ENCODE data around the gene ZRANB1. TPM values are rescaled to one million over a fixed set of nuclear protein-coding genes. Genes with fewer than 3 reads are reported as not detected.

The ZRANB1 gene
- total RNA-seq, 2 experiments from 2014 or later: 14.5 to 17.0 TPM

DNA sequence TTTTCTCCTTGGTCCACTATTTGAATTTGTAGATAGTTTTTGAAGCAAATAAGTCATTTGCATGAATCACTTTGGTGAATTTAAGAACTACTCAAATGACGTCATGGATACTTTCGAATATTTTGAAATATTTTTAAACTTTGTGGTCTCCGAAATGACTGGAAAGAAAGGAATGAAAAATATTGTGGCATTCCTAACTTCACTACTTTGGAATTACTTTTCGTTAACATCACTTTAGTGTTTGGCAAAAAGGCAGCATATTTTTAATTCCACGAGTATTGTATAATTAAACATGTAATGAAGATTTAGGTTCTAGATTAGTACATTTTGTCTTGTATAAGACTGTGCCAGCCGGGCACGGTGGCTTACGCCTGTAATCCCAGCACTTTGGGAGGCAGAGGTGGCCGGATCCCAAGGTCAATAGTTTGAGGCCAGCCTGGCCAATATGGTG lies 35.3 kb upstream of the ZRANB1 start:
- POLR2A ChIA-PET: interaction anchor here (1.0 kb wide), 1 partner anchor 10 kb away, joined by 6 read pairs; no protein-coding TSS in a partner anchor

DNA sequence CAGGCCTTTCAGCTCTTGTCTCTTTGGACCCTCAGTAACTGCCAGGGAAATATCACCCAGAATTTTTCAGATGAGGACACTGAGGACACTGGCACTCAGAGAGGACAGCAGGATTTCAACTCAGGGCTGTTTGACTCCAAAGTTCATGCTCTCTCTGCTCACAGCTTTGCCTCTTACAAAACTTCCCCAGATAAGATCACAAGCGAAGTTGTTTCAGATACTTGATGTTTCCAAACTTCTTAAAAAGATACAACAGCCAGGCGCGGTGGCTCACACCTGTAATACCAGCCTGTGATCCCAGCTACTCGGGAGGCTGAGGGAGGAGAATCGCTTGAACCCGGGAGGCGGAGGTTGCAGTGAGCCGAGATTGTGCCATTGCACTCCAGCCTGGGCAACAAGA lies 32.4 kb upstream of the ZRANB1 start:
- no peak for DNase-seq (ENCODE audit: low spot score)
- no peak overlapping the region for H2AFZ ChIP-seq (ENCODE audit: low read length)
- no peaks in the 10 kb centered on the region for H3K4me1 ChIP-seq (ENCODE audit: insufficient read depth, low read length, poor library complexity, severe bottlenecking)
- H3K4me3 ChIP-seq (ENCODE audit: low read depth, low read length, poor library complexity, severe bottlenecking): no peak overlapping the region
- no peak overlapping the region for H3K27ac ChIP-seq (ENCODE audit: low read depth, low read length, poor library complexity, severe bottlenecking)
- ChIA-PET POLR2A (interaction anchor here (0.7 kb wide), 1 partner anchor 184 kb away, joined by 3 read pairs; no protein-coding TSS in a partner anchor), CTCF (ENCODE audit: unreplicated experiment) (no interaction called here)
- no peaks in the 10 kb centered on the region for H3K79me2 ChIP-seq (ENCODE audit: insufficient read depth, low read depth, low read length)
- intact Hi-C loops (cut with micrococcal nuclease; ENCODE audit: unreplicated experiment): no loop called here
- no peaks in the 10 kb centered on the region for H3K9me3 ChIP-seq (ENCODE audit: low read length)
- H4K20me1 ChIP-seq (ENCODE audit: insufficient read depth, low read length): no peaks in the 10 kb centered on the region
- TF ChIP-seq EZH2phosphoT487 (IDR thresholded peaks at IDR 0.05; ENCODE audit: borderline replicate concordance, low read depth, low read length): no peak
- TF ChIP-seq, protein P1, sequence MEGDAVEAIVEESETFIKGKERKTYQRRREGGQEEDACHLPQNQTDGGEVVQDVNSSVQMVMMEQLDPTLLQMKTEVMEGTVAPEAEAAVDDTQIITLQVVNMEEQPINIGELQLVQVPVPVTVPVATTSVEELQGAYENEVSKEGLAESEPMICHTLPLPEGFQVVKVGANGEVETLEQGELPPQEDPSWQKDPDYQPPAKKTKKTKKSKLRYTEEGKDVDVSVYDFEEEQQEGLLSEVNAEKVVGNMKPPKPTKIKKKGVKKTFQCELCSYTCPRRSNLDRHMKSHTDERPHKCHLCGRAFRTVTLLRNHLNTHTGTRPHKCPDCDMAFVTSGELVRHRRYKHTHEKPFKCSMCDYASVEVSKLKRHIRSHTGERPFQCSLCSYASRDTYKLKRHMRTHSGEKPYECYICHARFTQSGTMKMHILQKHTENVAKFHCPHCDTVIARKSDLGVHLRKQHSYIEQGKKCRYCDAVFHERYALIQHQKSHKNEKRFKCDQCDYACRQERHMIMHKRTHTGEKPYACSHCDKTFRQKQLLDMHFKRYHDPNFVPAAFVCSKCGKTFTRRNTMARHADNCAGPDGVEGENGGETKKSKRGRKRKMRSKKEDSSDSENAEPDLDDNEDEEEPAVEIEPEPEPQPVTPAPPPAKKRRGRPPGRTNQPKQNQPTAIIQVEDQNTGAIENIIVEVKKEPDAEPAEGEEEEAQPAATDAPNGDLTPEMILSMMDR (conservative IDR thresholded peaks at IDR 0.05; ENCODE audit: low read length): no peak
- no peaks in the 10 kb centered on the region for H3K9me2 ChIP-seq (ENCODE audit: insufficient read depth, low read length)
- BruUV-seq (replicated peaks): no TSS peak
- H3K36me3 ChIP-seq (ENCODE audit: insufficient read depth, low read length): no peaks in the 10 kb centered on the region
- no peak overlapping the region for H3K4me2 ChIP-seq (ENCODE audit: low read length)

More for the DNA sequence above, 35.3 kb upstream of the ZRANB1 start:
- intact Hi-C loops (cut with micrococcal nuclease; ENCODE audit: unreplicated experiment): no loop called here
- no peak overlapping the region for H2AFZ ChIP-seq (ENCODE audit: low read length)
- TF ChIP-seq EZH2phosphoT487 (IDR thresholded peaks at IDR 0.05; ENCODE audit: borderline replicate concordance, low read depth, low read length): no peak
- TF ChIP-seq, protein P1 (conservative IDR thresholded peaks at IDR 0.05; ENCODE audit: low read length): no peak
- H3K79me2 ChIP-seq (ENCODE audit: insufficient read depth, low read depth, low read length): no peaks in the 10 kb centered on the region
- H4K20me1 ChIP-seq (ENCODE audit: insufficient read depth, low read length): no peaks in the 10 kb centered on the region
- CTCF ChIA-PET (ENCODE audit: unreplicated experiment): no interaction called here
- H3K9me2 ChIP-seq (ENCODE audit: insufficient read depth, low read length): no peaks in the 10 kb centered on the region
- H3K4me3 ChIP-seq (ENCODE audit: low read depth, low read length, poor library complexity, severe bottlenecking): no peak overlapping the region
- no TSS peak for BruUV-seq (replicated peaks)
- no peaks in the 10 kb centered on the region for H3K36me3 ChIP-seq (ENCODE audit: insufficient read depth, low read length)
- H3K9me3 ChIP-seq (ENCODE audit: low read length): no peaks in the 10 kb centered on the region
- H3K27ac ChIP-seq (ENCODE audit: low read depth, low read length, poor library complexity, severe bottlenecking): no peak overlapping the region
- no peaks in the 10 kb centered on the region for H3K4me1 ChIP-seq (ENCODE audit: insufficient read depth, low read length, poor library complexity, severe bottlenecking)
- DNase-seq (ENCODE audit: low spot score): no peak
- no peak overlapping the region for H3K4me2 ChIP-seq (ENCODE audit: low read length)

All from OCI-LY7 (cell line).